Panc1 (cell line): ENCODE results near the gene SDK2. TPM values are rescaled to one million over a fixed set of nuclear protein-coding genes. Genes with fewer than 3 reads are reported as not detected.

Experiments
- ATAC-seq: fragments of 200-7000 bp; cut with Tn5 transposase; 2 replicates; pipeline ENCODE4 v1.9.1; 2020; ENCODE audit warnings: mild to moderate bottlenecking, moderate library complexity
- BruUV-seq: library from RNA; stranded (reverse); fragments of 400-500 nt; replicated peaks from 2 replicates; lab custom pipeline; 2021; lab: Mats Ljungman, UMichigan
- CTCF ChIA-PET: fragments of 300-600 bp; sonication (Branson Sonifier 250); formaldehyde crosslinking; loops from one replicate; lab custom pipeline; 2022; ENCODE audit warnings: antibody characterized with exemption; lab: Charles Lee
- POLR2A ChIA-PET: fragments of 300-600 bp; sonication (Branson Sonifier 250); formaldehyde crosslinking; loops from one replicate; lab custom pipeline; 2022; ENCODE audit warnings: antibody characterized with exemption; lab: Charles Lee
- DNase-seq: peaks from one replicate; pipeline ENCODE4 v3.0.0-alpha.2; 2010; ENCODE audit warnings: low read depth, low spot score
- H3K27ac ChIP-seq: 2 replicates; pipeline ENCODE4 v1.5.1; 2011; ENCODE audit warnings: mild to moderate bottlenecking, low read length, inconsistent platforms
- H3K27me3 ChIP-seq: fragments of 200-500 bp; sonication (Bioruptor generic); 2 replicates; pipeline ENCODE4 v1.6.0; 2014; ENCODE audit warnings: low read length, inconsistent platforms; ENCODE audit not compliant: control insufficient read depth, insufficient read depth
- H3K36me3 ChIP-seq: fragments of 200-500 bp; sonication (Bioruptor generic); 2 replicates; pipeline ENCODE4 v1.5.1; 2014; ENCODE audit warnings: inconsistent platforms, mild to moderate bottlenecking, low read length, moderate library complexity; ENCODE audit not compliant: control insufficient read depth, insufficient read depth
- H3K4me1 ChIP-seq: 2 replicates; pipeline ENCODE4 v1.5.1; 2011; ENCODE audit warnings: inconsistent platforms, mild to moderate bottlenecking, low read length, moderate library complexity; ENCODE audit not compliant: control insufficient read depth, insufficient read depth
- H3K4me3 ChIP-seq, 2 experiments: 2 replicates each; pipeline ENCODE4 v1.5.1; 2011 to 2012; ENCODE audit warnings: low read depth in 2 of 2, low read length in 2 of 2, mild to moderate bottlenecking in 2 of 2, inconsistent platforms in 1 of 2, moderate library complexity in 1 of 2
- H3K9me3 ChIP-seq: fragments of 200-500 bp; sonication (Bioruptor generic); 2 replicates; pipeline ENCODE4 v1.5.1; 2014; ENCODE audit warnings: low read depth, mild to moderate bottlenecking, inconsistent platforms, low read length, moderate library complexity; ENCODE audit not compliant: control insufficient read depth, insufficient read depth
- CTCF ChIP-seq: fragments of 450-650 bp; IDR thresholded peaks from 2 replicates; pipeline ENCODE4 v1.5.1; 2017; ENCODE audit warnings: mild to moderate bottlenecking
- POLR2AphosphoS5 ChIP-seq: IDR thresholded peaks from 2 replicates; pipeline ENCODE4 v1.6.1; 2012; ENCODE audit warnings: mild to moderate bottlenecking, low read depth, low read length, moderate library complexity
- REST ChIP-seq, 2 experiments: IDR thresholded peaks; 2 replicates each; pipeline ENCODE4 v1.6.1; 2011 to 2012; ENCODE audit warnings: low read depth in 2 of 2, control low read depth in 1 of 2, low read length in 1 of 2, mild to moderate bottlenecking in 1 of 2, moderate library complexity in 1 of 2; ENCODE audit not compliant: insufficient read depth in 1 of 2
- SIN3A ChIP-seq: IDR thresholded peaks from 2 replicates; pipeline ENCODE4 v1.6.1; 2012; ENCODE audit warnings: low read depth, mild to moderate bottlenecking, low read length, moderate library complexity, borderline replicate concordance; ENCODE audit not compliant: insufficient read depth
- TCF7L2 ChIP-seq: IDR thresholded peaks from 2 replicates; pipeline ENCODE4 v1.6.1; 2011; ENCODE audit warnings: mild to moderate bottlenecking, low read depth, low read length, inconsistent platforms
- in situ Hi-C: cut with HindIII; loops from 2 replicates; pipeline ENCODE4 v1.10.0; 2016; ENCODE audit warnings: low sequenced_read_pairs, low pct_unique_long_range_greater_than_20kb
- intact Hi-C: fragments of 100-400 bp; cut with micrococcal nuclease; formaldehyde crosslinking; loops from one replicate; pipeline ENCODE4 v1.10.0; 2022; ENCODE audit not compliant: unreplicated experiment
- total RNA-seq: library from RNA; stranded (reverse); gene quantifications from one replicate; pipeline ENCODE4 v1.2.1, GENCODE V29; 2021; ENCODE audit not compliant: unreplicated experiment

Gene SDK2
- total RNA-seq, 1 experiment from 2014 or later, result 0.41 TPM

- no peak for TF ChIP-seq POLR2AphosphoS5
- TF ChIP-seq CTCF, result no peak
- H3K4me1 ChIP-seq, result no peaks in the 10 kb centered on the region
- H3K36me3 ChIP-seq, result no peaks in the 10 kb centered on the region
- H3K27me3 ChIP-seq, result no peaks in the 10 kb centered on the region; the same call in 1 of the 2 replicates
- no peak for ATAC-seq
- ChIA-PET POLR2A (no interaction called here), CTCF (no interaction called here)
- H3K27ac ChIP-seq, result no peak overlapping the region
- in situ Hi-C loops (no loop called here), intact Hi-C loops (no loop called here)
- no peak overlapping the region for H3K4me3 ChIP-seq
- no TSS peak for BruUV-seq
- DNase-seq, result no peak
- no peaks in the 10 kb centered on the region for H3K9me3 ChIP-seq
Observed at GRCh38 chr17:73397278-73397826, 246.9 kb downstream of the SDK2 start.

GRCh38 chr17:73396431-73397277 is 247.6 kb downstream of the SDK2 start:
- TF ChIP-seq CTCF, result no peak
- TF ChIP-seq REST (IDR thresholded peaks at IDR 0.05; ENCODE audit: insufficient read depth in 1 of 2, low read depth in 2 of 2, low read length in 1 of 2), result no peak
- TF ChIP-seq SIN3A, result no peak
- no peak for TF ChIP-seq POLR2AphosphoS5
- no peak for TF ChIP-seq TCF7L2
- Histone ChIP-seq H3K4me1 (no peaks in the 10 kb centered on the region), H3K9me3 (no peaks in the 10 kb centered on the region), H3K27me3 (no peaks in the 10 kb centered on the region; the same call in 1 of the 2 replicates), H3K36me3 (no peaks in the 10 kb centered on the region), H3K4me3 (no peak overlapping the region), H3K27ac (no peak overlapping the region)
- DNase-seq (no peak), ATAC-seq (no peak)
- BruUV-seq, result no TSS peak
- in situ Hi-C loops, result no loop called here
- POLR2A ChIA-PET, result interaction anchor here (0.6 kb wide), 1 partner anchor 184 kb away, joined by 3 read pairs; no protein-coding TSS in a partner anchor
- intact Hi-C loops, result no loop called here
- CTCF ChIA-PET, result interaction anchor here (1.0 kb wide), 1 partner anchor 27 kb away, joined by 4 read pairs; no protein-coding TSS in a partner anchor
